NCI-H2107 treated with DMSO at 0.1 percent for 48 hours (cell line): Measurements from ENCODE around the gene KPNA5.
"Not testable (repeated sequence)": the region's sequence is repeated elsewhere in the genome, so short reads cannot be mapped to it uniquely, and the experiment has no call there.

ENCODE experiments used
- DNase-seq: peaks from one replicate; lab custom pipeline; 2025; ENCODE audit not compliant: unreplicated experiment; lab: John Stamatoyannopoulos, UW

Gene KPNA5

GRCh38 chr6:116680880-116681672 is at the start of gene KPNA5:
TSS of gene KPNA5 (plus strand) at chr6:116681211. CDS start at chr6:116681335, 124 bp downstream.
- DNase-seq, result peak; percentile 75

DNA sequence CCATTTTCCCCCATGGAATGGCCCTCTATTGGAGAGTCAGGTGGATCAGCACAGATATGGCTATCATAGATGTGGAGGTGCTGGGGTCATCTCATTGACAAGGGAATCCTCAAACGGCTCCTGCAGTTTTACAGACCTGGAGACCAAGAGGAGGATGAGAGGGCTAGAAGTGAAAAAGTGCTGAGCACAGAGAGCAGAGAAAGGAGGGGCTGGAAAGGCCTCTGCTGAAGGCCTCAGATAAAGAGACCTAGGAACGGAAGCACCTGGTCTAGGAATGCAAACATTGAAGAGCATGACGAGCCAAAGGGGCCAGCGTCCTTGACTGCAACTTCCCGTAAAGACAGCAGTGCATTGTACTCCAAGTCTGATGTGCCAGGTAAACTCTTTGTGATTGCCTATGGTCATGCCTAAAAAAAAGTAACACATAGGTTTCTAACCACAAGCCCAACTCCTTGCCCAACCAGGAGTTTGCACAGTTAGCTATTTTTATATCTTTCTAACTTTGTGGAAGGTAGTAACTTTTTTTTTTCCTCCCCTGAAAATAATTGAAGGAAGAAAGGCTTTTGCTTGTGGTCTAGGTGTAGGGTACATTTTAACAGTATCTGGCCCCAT is 49.5 kb upstream of the KPNA5 start:
- DNase-seq, result no peak

- no peak for DNase-seq
These were observed 47.3 kb upstream of the KPNA5 start for GRCh38 chr6:116633685-116634084.

DNA sequence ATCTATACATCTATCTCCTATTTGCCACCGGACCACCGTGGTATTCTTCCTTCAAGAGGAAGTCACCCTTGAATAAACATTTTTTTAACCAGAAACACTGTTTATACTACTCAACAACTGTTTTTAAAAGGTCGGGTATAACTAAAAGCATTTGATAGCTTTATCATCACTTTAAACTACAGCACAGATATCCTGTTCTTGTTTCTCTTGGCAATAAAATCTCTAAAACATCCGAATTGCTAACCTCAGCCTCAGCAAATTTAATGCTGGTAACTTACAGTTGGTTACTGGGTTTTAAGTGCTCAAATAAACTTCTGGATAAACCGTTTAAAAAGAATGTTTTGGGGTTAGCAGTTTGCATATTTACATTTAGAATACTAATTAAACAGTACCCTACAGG is 32.9 kb upstream of the KPNA5 start:
- DNase-seq, result no peak

DNA sequence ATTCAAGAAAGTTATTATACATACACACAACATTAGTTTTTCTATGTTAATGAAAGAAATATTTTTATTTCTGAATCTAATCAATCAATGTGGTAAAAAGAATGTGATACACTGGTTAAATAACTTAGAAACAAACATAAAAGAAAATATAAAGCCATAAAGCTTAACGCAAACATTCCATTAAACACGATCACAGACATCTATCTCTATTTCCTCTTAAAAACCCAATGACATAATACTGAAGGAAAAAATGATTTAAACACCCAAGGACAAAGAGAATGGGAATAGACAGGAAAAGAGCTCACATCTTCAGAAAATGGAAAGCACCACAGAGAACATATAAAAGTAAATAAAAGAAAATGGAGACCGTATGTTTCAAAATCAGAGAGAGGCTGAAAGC is 31.9 kb upstream of the KPNA5 start:
- DNase-seq, result no peak

DNA sequence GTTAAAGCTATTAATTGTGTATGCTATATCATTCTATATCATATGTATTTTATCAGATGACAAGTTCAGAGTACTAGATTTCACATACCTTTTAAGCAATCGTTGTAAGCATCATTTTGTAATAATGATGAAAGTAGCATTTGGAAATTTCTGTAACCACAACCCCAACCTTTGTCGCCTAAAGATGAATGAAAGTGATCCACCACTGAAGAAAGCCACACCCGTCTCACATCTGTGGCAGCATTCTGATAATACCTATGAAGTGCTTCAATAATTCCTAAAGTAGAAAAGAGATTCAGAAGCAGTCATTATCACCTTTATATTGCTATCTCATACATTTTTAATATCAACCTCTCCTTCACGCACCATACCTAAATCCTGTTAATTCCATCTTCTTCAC is 29.1 kb upstream of the KPNA5 start:
- DNase-seq, result no peak

DNA sequence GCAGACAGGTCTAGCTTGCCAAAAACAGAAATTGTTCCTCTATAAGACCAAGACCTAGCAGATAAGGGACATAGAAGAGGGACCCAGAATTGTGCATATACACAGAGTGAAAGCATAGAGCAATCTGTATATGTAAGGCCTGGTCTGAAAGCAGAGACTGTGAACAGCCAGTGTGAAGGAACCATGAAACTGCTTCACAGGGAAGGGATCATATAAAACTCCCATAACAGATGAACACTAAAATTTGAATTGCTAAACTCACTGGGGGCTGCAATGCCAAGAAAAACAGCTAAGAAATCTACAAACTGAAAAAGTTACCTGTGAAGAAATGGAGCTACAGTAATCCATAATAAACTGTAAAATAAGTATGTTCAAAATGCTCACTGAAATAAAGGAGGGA is 19.4 kb upstream of the KPNA5 start:
- no peak for DNase-seq

GRCh38 chr6:116662202-116662601 is 18.8 kb upstream of the KPNA5 start:
- no peak for DNase-seq

DNA sequence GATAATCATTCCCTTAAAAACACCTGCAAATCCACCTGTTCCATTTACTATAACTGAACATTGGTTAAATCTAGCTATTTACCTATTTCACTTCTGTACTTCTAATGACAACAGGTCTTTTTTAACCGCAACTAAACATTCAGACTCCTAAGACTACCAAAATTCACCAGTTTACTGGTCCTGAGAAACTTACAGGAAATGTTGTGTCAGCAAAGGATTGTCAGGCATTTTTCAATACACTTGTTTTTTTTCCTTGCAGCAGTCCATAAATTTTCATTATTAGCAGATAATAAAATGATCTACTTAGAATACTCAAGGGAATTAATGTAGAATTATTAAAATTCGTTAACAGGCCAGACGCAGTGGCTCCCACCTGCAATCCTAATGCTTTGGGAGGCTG is 17.7 kb upstream of the KPNA5 start:
- no peak for DNase-seq

- not testable (repeated sequence) for DNase-seq
These were observed 16.8 kb upstream of the KPNA5 start for GRCh38 chr6:116664169-116664568.

GRCh38 chr6:116665464-116665863 is 15.5 kb upstream of the KPNA5 start:
- no peak for DNase-seq

- DNase-seq, result no peak
These were observed 14.1 kb upstream of the KPNA5 start for GRCh38 chr6:116666869-116667268.

DNA sequence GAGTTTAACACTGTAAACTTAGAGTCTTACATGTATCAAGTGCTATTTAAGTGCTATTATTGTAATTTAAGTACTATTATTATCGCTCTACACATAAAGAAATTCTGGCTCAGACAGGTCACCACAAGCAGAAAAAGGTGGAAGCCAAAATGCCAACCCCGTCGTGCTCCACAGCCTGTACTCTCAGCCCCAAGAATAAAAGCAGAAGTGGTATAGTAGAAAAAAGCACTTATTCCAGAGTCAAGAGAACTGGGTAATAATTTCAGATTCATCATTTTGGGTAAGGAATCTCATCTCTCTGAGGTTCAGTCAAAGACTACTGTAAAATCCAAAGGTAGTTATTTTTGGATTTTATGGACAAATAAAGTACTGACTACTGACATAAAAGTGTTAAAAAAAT is 13.4 kb upstream of the KPNA5 start:
- DNase-seq, result no peak

- DNase-seq, result no peak
These were observed 8.7 kb upstream of the KPNA5 start for GRCh38 chr6:116672306-116672705.

- no peak for DNase-seq
These were observed 5.0 kb upstream of the KPNA5 start for GRCh38 chr6:116676021-116676420.

- peak; percentile 14 for DNase-seq
These were observed 1.3 kb downstream of the KPNA5 start for GRCh38 chr6:116682334-116682712.

GRCh38 chr6:116685437-116685993 is 4.5 kb downstream of the KPNA5 start:
- DNase-seq, result no peak

DNA sequence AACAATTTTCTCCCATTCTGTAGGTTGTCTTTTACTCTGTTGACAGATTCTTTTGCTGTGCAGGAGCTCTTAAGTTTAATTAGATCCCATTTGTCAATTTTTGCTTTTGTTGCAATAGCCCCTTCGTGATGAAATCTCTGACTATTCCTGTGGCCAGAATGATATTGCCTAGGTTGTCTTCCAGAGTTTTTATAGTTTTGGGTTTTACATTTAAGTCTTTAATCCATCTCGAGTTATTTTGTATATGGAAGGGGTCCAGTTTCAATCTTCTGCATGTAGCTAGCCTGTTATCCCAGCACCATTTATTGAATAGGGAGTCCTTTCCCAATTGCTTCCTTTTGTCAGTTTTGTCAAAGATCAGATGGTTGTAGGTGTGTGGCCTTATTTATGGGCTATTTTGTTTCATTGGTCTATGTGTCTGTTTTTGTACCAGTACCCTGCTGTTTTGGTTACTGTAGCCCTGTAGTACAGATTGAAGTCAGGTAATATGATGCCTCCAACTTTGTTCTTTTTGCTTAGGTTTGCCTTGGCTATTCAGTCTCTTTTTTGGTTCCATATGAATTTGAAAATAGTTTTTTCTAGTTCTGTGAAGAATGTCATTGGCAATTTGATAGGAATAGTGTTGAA is 5.6 kb downstream of the KPNA5 start:
- not testable (repeated sequence) for DNase-seq

DNA sequence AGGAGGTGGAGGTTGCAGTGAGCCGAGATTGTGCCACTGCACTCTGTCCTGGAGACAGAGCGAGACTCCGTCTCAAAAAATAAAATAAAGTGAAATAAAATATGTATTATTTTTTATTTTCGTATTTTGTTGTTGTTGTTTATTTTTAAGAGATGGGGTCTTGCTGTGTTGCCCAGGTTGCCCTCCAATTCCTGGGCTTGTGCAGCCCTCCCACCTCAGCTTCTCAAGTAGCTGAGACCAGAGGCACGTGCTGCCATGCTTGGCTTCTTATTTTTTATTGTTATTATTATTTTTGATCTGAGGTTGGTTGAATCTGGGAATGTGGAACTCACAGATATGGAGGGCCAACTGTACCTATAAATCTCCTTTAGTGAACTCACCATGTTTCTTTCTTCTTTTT is 10.1 kb downstream of the KPNA5 start:
- DNase-seq, result no peak

DNA sequence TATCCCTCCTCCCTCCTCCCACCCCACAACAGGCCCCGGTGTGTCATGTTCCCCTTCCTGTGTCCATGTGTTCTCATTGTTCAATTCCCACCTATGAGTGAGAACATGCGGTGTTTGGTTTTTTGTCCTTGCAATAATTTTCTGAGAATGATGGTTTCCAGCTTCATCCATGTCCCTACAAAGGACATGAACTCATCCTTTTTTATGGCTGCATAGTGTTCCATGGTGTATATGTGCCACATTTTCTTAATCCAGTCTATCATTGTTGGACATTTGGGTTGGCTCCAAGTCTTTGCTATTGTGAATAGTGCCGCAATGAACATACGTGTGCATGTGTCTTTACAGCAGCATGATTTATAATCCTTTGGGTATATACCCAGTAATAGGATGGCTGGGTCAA is 11.9 kb downstream of the KPNA5 start:
- not testable (repeated sequence) for DNase-seq

GRCh38 chr6:116693275-116693674 is 12.3 kb downstream of the KPNA5 start:
- DNase-seq, result not testable (repeated sequence)

DNA sequence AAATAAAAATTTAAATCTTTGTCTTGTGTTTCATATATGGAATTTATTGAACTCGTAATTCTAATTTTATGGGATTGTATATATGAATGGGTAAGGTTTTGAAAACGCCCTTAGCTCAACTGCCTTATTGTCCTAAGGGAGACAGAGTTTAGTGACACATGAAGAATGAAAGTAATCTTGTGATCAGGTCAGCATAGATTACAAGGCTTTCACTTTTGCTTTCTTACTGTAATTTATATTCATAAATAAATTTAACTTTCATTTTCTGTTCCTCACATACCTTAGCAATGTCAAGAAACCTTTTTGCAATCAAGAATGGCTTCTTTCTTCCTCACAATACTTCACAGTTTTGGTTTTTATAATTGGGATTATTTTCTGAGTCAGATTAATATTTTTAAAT is 14.4 kb downstream of the KPNA5 start:
- no peak for DNase-seq
